Activated B cell treated with CpG ODN at 0.5 μM for 24 hours (primary cell): ENCODE results near the gene SEPTIN8. TPM values are rescaled to one million over a fixed set of nuclear protein-coding genes. Genes with fewer than 3 reads are reported as not detected.

Experiments
- ATAC-seq: fragments of 200-7000 bp; cut with Tn5 transposase; one replicate; pipeline ENCODE4 v1.10.0; 2021; ENCODE audit warnings: low read depth, mild to moderate bottlenecking, moderate library complexity
- CTCF ChIA-PET: fragments of 350-600 bp; sonication (Branson Sonifier 250); formaldehyde crosslinking; loops from one replicate; lab custom pipeline; 2021; ENCODE audit warnings: antibody characterized with exemption; lab: Charles Lee
- POLR2A ChIA-PET: fragments of 350-600 bp; sonication (Branson Sonifier 250); formaldehyde crosslinking; loops from one replicate; lab custom pipeline; 2021; ENCODE audit warnings: antibody characterized with exemption; lab: Charles Lee
- DNase-seq: peaks from one replicate; pipeline ENCODE4 v3.0.0; 2022
- H3K27ac Mint-ChIP-seq: one replicate; pipeline ENCODE4 v1.8.0; 2020; ENCODE audit warnings: mixed read lengths
- H3K27me3 Mint-ChIP-seq: one replicate; pipeline ENCODE4 v1.8.0; 2021; ENCODE audit warnings: mixed read lengths
- H3K36me3 Mint-ChIP-seq: one replicate; pipeline ENCODE4 v1.8.0; 2021; ENCODE audit warnings: low read depth, mixed read lengths
- H3K4me1 Mint-ChIP-seq: one replicate; pipeline ENCODE4 v1.8.0; 2021; ENCODE audit warnings: mixed read lengths
- H3K4me3 Mint-ChIP-seq: one replicate; pipeline ENCODE4 v1.8.0; 2020; ENCODE audit warnings: mild to moderate bottlenecking, mixed read lengths
- H3K9me3 Mint-ChIP-seq: one replicate; pipeline ENCODE4 v1.8.0; 2020; ENCODE audit warnings: mixed read lengths
- CTCF ChIP-seq: fragments of 200-600 bp; IDR thresholded peaks from one replicate; pipeline ENCODE4 v1.8.0; 2022; ENCODE audit warnings: antibody characterized with exemption, mild to moderate bottlenecking
- intact Hi-C: fragments of 100-400 bp; cut with micrococcal nuclease; formaldehyde crosslinking; loops from one replicate; pipeline ENCODE4 v1.15.1; 2024
- total RNA-seq: library from RNA; stranded (reverse); gene quantifications from 2 replicates; pipeline ENCODE4 v1.2.3, GENCODE V29; 2022

The SEPTIN8 gene
- total RNA-seq, 1 donor from 2014 or later: 7.3 TPM

- H3K27ac Mint-ChIP-seq: no peak overlapping the region
- no peak overlapping the region for H3K4me3 Mint-ChIP-seq
- no peak for DNase-seq
- no peaks in the 10 kb centered on the region for H3K27me3 Mint-ChIP-seq
- intact Hi-C loops: no loop called here
- POLR2A ChIA-PET: no interaction called here
- CTCF ChIA-PET: interaction anchor here (1.0 kb wide), 1 partner anchor 198 kb away, joined by 3 read pairs; no protein-coding TSS in a partner anchor
- H3K36me3 Mint-ChIP-seq: peaks cover 35% of the 10 kb centered on the region
- no peak for TF ChIP-seq CTCF
- ATAC-seq: no peak
- no peaks in the 10 kb centered on the region for H3K9me3 Mint-ChIP-seq
- H3K4me1 Mint-ChIP-seq: no peaks in the 10 kb centered on the region
These were observed 51.3 kb downstream of the SEPTIN8 start for GRCh38 chr5:132725745-132726144.

GRCh38 chr5:132718544-132719312 lies 58.3 kb downstream of the SEPTIN8 start:
- Mint-ChIP-seq H3K9me3 (no peaks in the 10 kb centered on the region), H3K27me3 (no peaks in the 10 kb centered on the region), H3K4me1 (no peaks in the 10 kb centered on the region), H3K4me3 (no peak overlapping the region), H3K27ac (no peak overlapping the region), H3K36me3 (peaks cover 27% of the 10 kb centered on the region)
- ChIA-PET POLR2A (no interaction called here), CTCF (no interaction called here)
- no peak for DNase-seq
- ATAC-seq: no peak
- no peak for TF ChIP-seq CTCF
- intact Hi-C loops: no loop called here

- ATAC-seq (no peak), DNase-seq (no peak)
- intact Hi-C loops: loop anchor here (1.0 kb wide), 3 partner anchors 188 to 329 kb away; no protein-coding TSS in a partner anchor
- ChIA-PET CTCF (interaction anchor here (0.7 to 2.2 kb wide), 4 partner anchors 187 to 330 kb away, joined by 3 to 11 read pairs (median 4); no protein-coding TSS in a partner anchor), POLR2A (no interaction called here)
- no peak for TF ChIP-seq CTCF
- peaks cover 18% of the 10 kb centered on the region for H3K36me3 Mint-ChIP-seq
- H3K27me3 Mint-ChIP-seq: no peaks in the 10 kb centered on the region
- H3K27ac Mint-ChIP-seq: no peak overlapping the region
- no peaks in the 10 kb centered on the region for H3K9me3 Mint-ChIP-seq
- H3K4me3 Mint-ChIP-seq: no peak overlapping the region
- no peaks in the 10 kb centered on the region for H3K4me1 Mint-ChIP-seq
These were observed 62.4 kb downstream of the SEPTIN8 start for GRCh38 chr5:132714456-132715307.

- Mint-ChIP-seq H3K27ac (no peak overlapping the region), H3K9me3 (no peaks in the 10 kb centered on the region), H3K36me3 (peaks cover 15% of the 10 kb centered on the region), H3K27me3 (no peaks in the 10 kb centered on the region), H3K4me1 (no peaks in the 10 kb centered on the region), H3K4me3 (no peak overlapping the region)
- ChIA-PET CTCF (interaction anchor here (0.6 kb wide), 1 partner anchor 8 kb away, joined by 3 read pairs; no protein-coding TSS in a partner anchor), POLR2A (no interaction called here)
- no peak for ATAC-seq
- intact Hi-C loops: no loop called here
- DNase-seq: no peak
- no peak for TF ChIP-seq CTCF
These were observed 68.4 kb downstream of the SEPTIN8 start for GRCh38 chr5:132708645-132709044.

- no peak overlapping the region for H3K4me3 Mint-ChIP-seq
- ATAC-seq (no peak), DNase-seq (no peak)
- CTCF ChIA-PET: no interaction called here
- H3K36me3 Mint-ChIP-seq: peaks cover 35% of the 10 kb centered on the region
- POLR2A ChIA-PET: no interaction called here
- H3K9me3 Mint-ChIP-seq: no peaks in the 10 kb centered on the region
- H3K27me3 Mint-ChIP-seq: no peaks in the 10 kb centered on the region
- no peak overlapping the region for H3K27ac Mint-ChIP-seq
- intact Hi-C loops: no loop called here
- H3K4me1 Mint-ChIP-seq: no peaks in the 10 kb centered on the region
- no peak for TF ChIP-seq CTCF
These were observed 72.2 kb downstream of the SEPTIN8 start for GRCh38 chr5:132704875-132705274.
